ENCODE results near the gene CRHR1.
"Not testable (repeated sequence)": the region's sequence is repeated elsewhere in the genome, so short reads cannot be mapped to it uniquely, and the experiment has no call there.

Gene CRHR1

GRCh38 chr17:45784293-45784740, at the start of gene CRHR1:
Gene CRHR1 (plus strand): TSS chr17:45784320. CDS start chr17:45784545, 225 bp downstream.
- DNase-seq = no peak

GRCh38 chr17:45734598-45734997, 49.5 kb upstream of the CRHR1 start:
- no peak for DNase-seq

GRCh38 chr17:45735488-45735887, 48.6 kb upstream of the CRHR1 start:
- no peak for DNase-seq

- DNase-seq = no peak
Observed at GRCh38 chr17:45739786-45740185, 44.3 kb upstream of the CRHR1 start.

GRCh38 chr17:45740553-45741330, 43.4 kb upstream of the CRHR1 start:
- DNase-seq = no peak

GRCh38 chr17:45742251-45742650, 41.9 kb upstream of the CRHR1 start:
- DNase-seq = no peak

- DNase-seq = no peak
Observed at GRCh38 chr17:45743626-45744326, 40.3 kb upstream of the CRHR1 start.

- DNase-seq = not testable (repeated sequence)
Observed at GRCh38 chr17:45744826-45745225, 39.3 kb upstream of the CRHR1 start.

GRCh38 chr17:45745601-45746494, 38.3 kb upstream of the CRHR1 start:
- DNase-seq = no peak

- no peak for DNase-seq
Observed at GRCh38 chr17:45747911-45748310, 36.2 kb upstream of the CRHR1 start.

- no peak for DNase-seq
Observed at GRCh38 chr17:45748731-45749310, 35.3 kb upstream of the CRHR1 start.

- no peak for DNase-seq
Observed at GRCh38 chr17:45749831-45750335, 34.2 kb upstream of the CRHR1 start.

- DNase-seq = no peak
Observed at GRCh38 chr17:45750779-45751440, 33.2 kb upstream of the CRHR1 start.

GRCh38 chr17:45751466-45751865, 32.7 kb upstream of the CRHR1 start:
- no peak for DNase-seq

GRCh38 chr17:45752246-45752645, 31.9 kb upstream of the CRHR1 start:
- no peak for DNase-seq

- no peak for DNase-seq
Observed at GRCh38 chr17:45753645-45754225, 30.4 kb upstream of the CRHR1 start.

GRCh38 chr17:45755050-45755449, 29.1 kb upstream of the CRHR1 start:
- DNase-seq = no peak

GRCh38 chr17:45756266-45756991, 27.7 kb upstream of the CRHR1 start:
- no peak for DNase-seq

- no peak for DNase-seq
Observed at GRCh38 chr17:45757431-45758218, 26.5 kb upstream of the CRHR1 start.

GRCh38 chr17:45758544-45758943, 25.6 kb upstream of the CRHR1 start:
- no peak for DNase-seq
